ENCODE measurements around the gene OOEP. TPM values are rescaled to one million over a fixed set of nuclear protein-coding genes. Genes with fewer than 3 reads are reported as not detected.

OOEP gene
- total and polyA plus RNA-seq, 2 of the 13 experiments (the other 11 are each of a cell fraction or from before 2014, with no cell fraction given), result not detected

- in situ Hi-C loops (cut with HindIII; ENCODE audit: extremely low pct_ligation_motif_present, low pct_unique_long_range_greater_than_20kb), result no loop called here
- FAIRE-seq (no peak), ATAC-seq (no peak), DNase-seq (ENCODE audit: low spot score) (no peak)
- H2AFZ ChIP-seq (ENCODE audit: low read length), result no peak overlapping the region
- ChIA-PET POLR2A (no interaction called here), CTCF (ENCODE audit: low intra/inter-chr PET ratio, low total read pairs) (no interaction called here)
- no TSS peak for BruUV-seq (replicated peaks)
- no peak overlapping the region for H3K4me2 ChIP-seq (ENCODE audit: low read depth, low read length)
- no peak overlapping the region for H3K4me3 ChIP-seq (replicated peaks in 1 of 3; ENCODE audit: insufficient read depth in 1 of 3, low read depth in 2 of 3, low read length in 3 of 3)
- no peak for TF ChIP-seq TRIM24 (CRISPR knock-in tag; IDR thresholded peaks at IDR 0.05)
- no peak for TF ChIP-seq HOMEZ (CRISPR knock-in tag; IDR thresholded peaks at IDR 0.05; ENCODE audit: low read depth)
- H4K20me1 ChIP-seq (ENCODE audit: insufficient read depth, low read length), result no peaks in the 10 kb centered on the region
- 25% methylated on average over 6 of the region's 16 CpGs for WGBS (ENCODE audit: low lambda C conversion rate)
- no peaks in the 10 kb centered on the region for H3K4me1 ChIP-seq (ENCODE audit: insufficient read depth, low read length)
- no peak overlapping the region for H3K27ac ChIP-seq (ENCODE audit: extremely low read length, insufficient read depth, low read length)
- H3K27me3 ChIP-seq (ENCODE audit: control insufficient read depth in 1 of 2, insufficient read depth in 2 of 2, low read length in 2 of 2), result peaks cover 0 to 27% of the 10 kb centered on the region in 2 experiments; a peak in 3 of 5 replicates
- intact Hi-C loops (cut with micrococcal nuclease; ENCODE audit: unreplicated experiment), result no loop called here
- 0 out of 2 replicates have a peak, but pooled peaks cover 8% of the 10 kb centered on the region for H3K9me3 ChIP-seq (ENCODE audit: low read length)
- no peak overlapping the region for H3K9ac ChIP-seq (ENCODE audit: insufficient read depth, low read depth, low read length)
- no peaks in the 10 kb centered on the region for H3K36me3 ChIP-seq (replicated peaks in 1 of 2; ENCODE audit: control insufficient read depth in 1 of 2, insufficient read depth in 2 of 2, low read length in 2 of 2)
- H3K79me2 ChIP-seq (ENCODE audit: insufficient read depth, low read length), result no peaks in the 10 kb centered on the region
Observed at GRCh38 chr6:73367761-73368355, 1.8 kb downstream of the OOEP start.

DNA sequence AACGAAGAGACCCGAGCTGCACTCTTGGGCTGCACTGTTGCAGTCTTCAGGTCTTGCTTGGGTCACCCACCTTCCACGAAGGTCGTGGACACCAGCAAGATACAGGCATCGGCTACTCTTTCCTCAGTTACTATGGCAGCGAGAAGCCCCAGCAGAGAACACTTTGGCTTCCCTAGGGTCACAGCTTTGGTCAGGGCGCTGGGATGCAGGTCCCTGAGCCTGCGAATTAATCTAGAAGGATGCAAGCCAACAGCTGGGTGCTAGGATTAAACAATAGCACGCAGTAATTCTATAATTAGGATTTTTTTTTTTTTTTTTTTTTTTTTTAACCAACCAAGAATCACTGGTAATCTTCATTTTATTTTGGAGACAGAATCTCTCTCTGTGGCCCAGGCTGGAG is 5.1 kb downstream of the OOEP start:
- no peak overlapping the region for H3K4me2 ChIP-seq (ENCODE audit: low read depth, low read length)
- in situ Hi-C loops (cut with HindIII; ENCODE audit: extremely low pct_ligation_motif_present, low pct_unique_long_range_greater_than_20kb) (no loop called here), intact Hi-C loops (cut with micrococcal nuclease; ENCODE audit: unreplicated experiment) (no loop called here)
- no peaks in the 10 kb centered on the region for H4K20me1 ChIP-seq (ENCODE audit: insufficient read depth, low read length)
- H3K79me2 ChIP-seq (ENCODE audit: insufficient read depth, low read length), result no peaks in the 10 kb centered on the region
- no peak for ATAC-seq
- no peak for TF ChIP-seq AHR (CRISPR knock-in tag; IDR thresholded peaks at IDR 0.05)
- no peak for TF ChIP-seq ZBTB8A (CRISPR knock-in tag; IDR thresholded peaks at IDR 0.05; ENCODE audit: borderline replicate concordance, low read depth)
- TF ChIP-seq, protein P1, sequence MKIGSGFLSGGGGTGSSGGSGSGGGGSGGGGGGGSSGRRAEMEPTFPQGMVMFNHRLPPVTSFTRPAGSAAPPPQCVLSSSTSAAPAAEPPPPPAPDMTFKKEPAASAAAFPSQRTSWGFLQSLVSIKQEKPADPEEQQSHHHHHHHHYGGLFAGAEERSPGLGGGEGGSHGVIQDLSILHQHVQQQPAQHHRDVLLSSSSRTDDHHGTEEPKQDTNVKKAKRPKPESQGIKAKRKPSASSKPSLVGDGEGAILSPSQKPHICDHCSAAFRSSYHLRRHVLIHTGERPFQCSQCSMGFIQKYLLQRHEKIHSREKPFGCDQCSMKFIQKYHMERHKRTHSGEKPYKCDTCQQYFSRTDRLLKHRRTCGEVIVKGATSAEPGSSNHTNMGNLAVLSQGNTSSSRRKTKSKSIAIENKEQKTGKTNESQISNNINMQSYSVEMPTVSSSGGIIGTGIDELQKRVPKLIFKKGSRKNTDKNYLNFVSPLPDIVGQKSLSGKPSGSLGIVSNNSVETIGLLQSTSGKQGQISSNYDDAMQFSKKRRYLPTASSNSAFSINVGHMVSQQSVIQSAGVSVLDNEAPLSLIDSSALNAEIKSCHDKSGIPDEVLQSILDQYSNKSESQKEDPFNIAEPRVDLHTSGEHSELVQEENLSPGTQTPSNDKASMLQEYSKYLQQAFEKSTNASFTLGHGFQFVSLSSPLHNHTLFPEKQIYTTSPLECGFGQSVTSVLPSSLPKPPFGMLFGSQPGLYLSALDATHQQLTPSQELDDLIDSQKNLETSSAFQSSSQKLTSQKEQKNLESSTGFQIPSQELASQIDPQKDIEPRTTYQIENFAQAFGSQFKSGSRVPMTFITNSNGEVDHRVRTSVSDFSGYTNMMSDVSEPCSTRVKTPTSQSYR (CRISPR knock-in tag; IDR thresholded peaks at IDR 0.05; ENCODE audit: borderline replicate concordance), result no peak
- TF ChIP-seq, protein P2, sequence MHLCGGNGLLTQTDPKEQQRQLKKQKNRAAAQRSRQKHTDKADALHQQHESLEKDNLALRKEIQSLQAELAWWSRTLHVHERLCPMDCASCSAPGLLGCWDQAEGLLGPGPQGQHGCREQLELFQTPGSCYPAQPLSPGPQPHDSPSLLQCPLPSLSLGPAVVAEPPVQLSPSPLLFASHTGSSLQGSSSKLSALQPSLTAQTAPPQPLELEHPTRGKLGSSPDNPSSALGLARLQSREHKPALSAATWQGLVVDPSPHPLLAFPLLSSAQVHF (CRISPR knock-in tag; IDR thresholded peaks at IDR 0.05), result no peak
- H3K36me3 ChIP-seq (replicated peaks in 1 of 2; ENCODE audit: control insufficient read depth in 1 of 2, insufficient read depth in 2 of 2, low read length in 2 of 2), result no peaks in the 10 kb centered on the region
- no peak overlapping the region for H3K27ac ChIP-seq (ENCODE audit: extremely low read length, insufficient read depth, low read length)
- FAIRE-seq, result no peak
- CTCF ChIA-PET (ENCODE audit: low intra/inter-chr PET ratio, low total read pairs), result no interaction called here
- DNase-seq (ENCODE audit: low spot score), result no peak
- H3K4me1 ChIP-seq (ENCODE audit: insufficient read depth, low read length), result no peaks in the 10 kb centered on the region
- H3K9ac ChIP-seq (ENCODE audit: insufficient read depth, low read depth, low read length), result no peak overlapping the region
- WGBS (ENCODE audit: low lambda C conversion rate), result 13% methylated on average over 7 of the region's 9 CpGs
- no peak overlapping the region for H3K4me3 ChIP-seq (replicated peaks in 1 of 3; ENCODE audit: insufficient read depth in 1 of 3, low read depth in 2 of 3, low read length in 3 of 3)
- H2AFZ ChIP-seq (ENCODE audit: low read length), result no peak overlapping the region
- no TSS peak for BruUV-seq (replicated peaks)
- POLR2A ChIA-PET, result no interaction called here
- H3K27me3 ChIP-seq (ENCODE audit: control insufficient read depth in 1 of 2, insufficient read depth in 2 of 2, low read length in 2 of 2), result peaks cover 0 to 30% of the 10 kb centered on the region in 2 experiments; a peak in 2 of 5 replicates
- no peaks in the 10 kb centered on the region for H3K9me3 ChIP-seq (ENCODE audit: low read length)

All from HepG2 (cell line).